BE2C (cell line): ENCODE results near the gene SDHD.

ENCODE experiments used
- DNase-seq: peaks from one replicate; pipeline ENCODE4 v3.0.0-alpha.2; 2020
- H3K27me3 ChIP-seq: fragments of 250-450 bp; sonication (Bioruptor Pico); 2 replicates; pipeline ENCODE4 v1.5.1; 2020; ENCODE audit warnings: mild to moderate bottlenecking
- H3K36me3 ChIP-seq: fragments of 250-450 bp; sonication (Bioruptor Pico); 2 replicates; pipeline ENCODE4 v1.5.1; 2020; ENCODE audit warnings: mild to moderate bottlenecking
- H3K4me1 ChIP-seq: fragments of 250-450 bp; sonication (Bioruptor Pico); 2 replicates; pipeline ENCODE4 v1.5.1; 2020
- H3K4me3 ChIP-seq: 2 replicates; pipeline ENCODE4 v1.5.1; 2011; ENCODE audit warnings: low read depth, low read length
- H3K9me3 ChIP-seq: fragments of 250-450 bp; sonication (Bioruptor Pico); 2 replicates; pipeline ENCODE4 v1.5.1; 2020
- TF ChIP-seq, protein P1 (sequence below): IDR thresholded peaks from 2 replicates; pipeline ENCODE4 v1.5.1; 2012; ENCODE audit warnings: mild to moderate bottlenecking, low read depth, low read length

SDHD gene

DNA sequence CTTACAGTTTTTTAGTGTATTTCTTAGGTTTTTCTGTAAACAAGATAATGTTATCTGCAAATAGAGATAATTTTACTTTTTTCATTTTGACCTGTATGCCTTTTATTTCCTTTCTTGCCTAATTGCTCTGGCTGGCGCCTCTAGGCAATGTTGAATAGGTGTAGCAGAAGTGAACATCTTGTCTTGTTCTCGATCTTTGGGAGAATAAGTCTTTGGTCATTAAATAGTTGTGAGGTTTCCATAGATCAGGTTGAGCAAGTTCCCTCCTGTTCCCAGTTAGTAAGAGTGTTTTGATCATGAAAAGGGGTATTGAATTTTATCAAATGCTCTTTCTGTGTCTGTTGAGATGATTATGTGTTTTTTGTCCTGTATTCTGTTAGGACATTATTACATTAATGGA is 36.9 kb upstream of the SDHD start:
- no peaks in the 10 kb centered on the region for H3K9me3 ChIP-seq
- no peaks in the 10 kb centered on the region for H3K27me3 ChIP-seq
- H3K4me3 ChIP-seq, result no peak overlapping the region
- no peaks in the 10 kb centered on the region for H3K4me1 ChIP-seq
- TF ChIP-seq, protein P1, sequence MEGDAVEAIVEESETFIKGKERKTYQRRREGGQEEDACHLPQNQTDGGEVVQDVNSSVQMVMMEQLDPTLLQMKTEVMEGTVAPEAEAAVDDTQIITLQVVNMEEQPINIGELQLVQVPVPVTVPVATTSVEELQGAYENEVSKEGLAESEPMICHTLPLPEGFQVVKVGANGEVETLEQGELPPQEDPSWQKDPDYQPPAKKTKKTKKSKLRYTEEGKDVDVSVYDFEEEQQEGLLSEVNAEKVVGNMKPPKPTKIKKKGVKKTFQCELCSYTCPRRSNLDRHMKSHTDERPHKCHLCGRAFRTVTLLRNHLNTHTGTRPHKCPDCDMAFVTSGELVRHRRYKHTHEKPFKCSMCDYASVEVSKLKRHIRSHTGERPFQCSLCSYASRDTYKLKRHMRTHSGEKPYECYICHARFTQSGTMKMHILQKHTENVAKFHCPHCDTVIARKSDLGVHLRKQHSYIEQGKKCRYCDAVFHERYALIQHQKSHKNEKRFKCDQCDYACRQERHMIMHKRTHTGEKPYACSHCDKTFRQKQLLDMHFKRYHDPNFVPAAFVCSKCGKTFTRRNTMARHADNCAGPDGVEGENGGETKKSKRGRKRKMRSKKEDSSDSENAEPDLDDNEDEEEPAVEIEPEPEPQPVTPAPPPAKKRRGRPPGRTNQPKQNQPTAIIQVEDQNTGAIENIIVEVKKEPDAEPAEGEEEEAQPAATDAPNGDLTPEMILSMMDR, result no peak
- no peak for DNase-seq
- peaks cover 92% of the 10 kb centered on the region for H3K36me3 ChIP-seq

DNA sequence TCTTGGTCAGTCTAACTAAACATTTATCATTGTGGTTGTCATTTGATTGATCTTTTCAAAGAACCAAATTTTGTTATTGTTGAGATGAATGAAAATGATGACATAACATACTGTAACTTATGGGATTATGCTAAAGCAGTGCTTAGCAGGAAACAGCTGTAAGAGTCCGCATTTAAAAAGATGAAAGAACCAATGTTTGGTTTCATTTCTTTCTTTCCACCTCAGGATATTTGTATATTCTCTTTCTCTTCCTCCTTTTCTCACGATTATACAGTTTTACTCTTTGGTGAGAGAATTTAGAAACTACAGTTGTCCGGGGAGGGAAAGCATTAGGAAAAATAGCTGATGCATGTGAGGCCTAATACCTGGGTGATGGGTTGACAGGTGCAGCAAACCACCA is 36.0 kb upstream of the SDHD start:
- Histone ChIP-seq H3K4me1 (no peaks in the 10 kb centered on the region), H3K9me3 (no peaks in the 10 kb centered on the region), H3K36me3 (peaks cover 84% of the 10 kb centered on the region), H3K27me3 (no peaks in the 10 kb centered on the region), H3K4me3 (no peak overlapping the region)
- TF ChIP-seq, protein P1, result no peak
- no peak for DNase-seq

DNA sequence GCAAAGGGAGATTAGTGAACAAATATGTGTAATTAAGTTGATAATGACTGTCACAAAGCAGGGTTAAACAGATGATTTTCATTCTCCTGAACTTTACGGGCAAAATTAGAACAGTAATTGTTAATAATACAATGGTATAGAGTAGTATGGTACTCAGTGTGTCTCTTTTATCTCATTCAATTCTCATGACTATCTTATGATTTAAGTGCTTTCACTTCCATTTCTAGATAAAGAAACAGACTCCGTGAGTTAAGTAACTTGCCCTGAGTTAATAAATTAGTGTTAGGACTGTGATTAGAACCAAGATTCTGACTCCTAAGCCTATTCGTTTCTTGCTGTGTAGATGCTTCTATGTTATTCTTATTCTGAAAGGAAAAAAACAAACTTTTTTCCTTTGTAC is 34.9 kb upstream of the SDHD start:
- Histone ChIP-seq H3K27me3 (no peaks in the 10 kb centered on the region), H3K4me1 (no peaks in the 10 kb centered on the region), H3K36me3 (peaks cover 73% of the 10 kb centered on the region), H3K9me3 (no peaks in the 10 kb centered on the region), H3K4me3 (no peak overlapping the region)
- DNase-seq, result no peak
- TF ChIP-seq, protein P1, result no peak

DNA sequence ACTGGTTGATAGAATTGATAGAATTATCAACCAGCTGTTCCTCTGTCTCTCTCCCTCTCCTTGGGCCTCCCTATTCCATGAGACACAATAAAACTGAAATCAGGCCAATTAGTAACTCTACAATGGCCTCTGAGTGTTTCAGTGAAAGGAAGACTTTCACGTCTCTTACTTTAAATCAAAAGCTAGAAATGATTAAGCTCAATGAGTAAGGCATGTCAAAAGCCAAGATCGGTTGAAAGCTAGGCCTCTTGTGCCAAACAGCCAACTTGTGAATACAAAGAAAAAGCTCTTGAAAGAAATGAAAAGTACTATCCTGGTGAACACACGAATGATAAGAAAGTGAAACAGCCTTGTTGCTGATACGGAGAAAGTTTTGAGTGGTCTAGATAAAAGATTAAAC is 29.5 kb upstream of the SDHD start:
- no peaks in the 10 kb centered on the region for H3K9me3 ChIP-seq
- no peaks in the 10 kb centered on the region for H3K4me1 ChIP-seq
- no peak overlapping the region for H3K4me3 ChIP-seq
- TF ChIP-seq, protein P1, result no peak
- no peaks in the 10 kb centered on the region for H3K27me3 ChIP-seq
- no peak for DNase-seq
- peaks cover 58% of the 10 kb centered on the region for H3K36me3 ChIP-seq

DNA sequence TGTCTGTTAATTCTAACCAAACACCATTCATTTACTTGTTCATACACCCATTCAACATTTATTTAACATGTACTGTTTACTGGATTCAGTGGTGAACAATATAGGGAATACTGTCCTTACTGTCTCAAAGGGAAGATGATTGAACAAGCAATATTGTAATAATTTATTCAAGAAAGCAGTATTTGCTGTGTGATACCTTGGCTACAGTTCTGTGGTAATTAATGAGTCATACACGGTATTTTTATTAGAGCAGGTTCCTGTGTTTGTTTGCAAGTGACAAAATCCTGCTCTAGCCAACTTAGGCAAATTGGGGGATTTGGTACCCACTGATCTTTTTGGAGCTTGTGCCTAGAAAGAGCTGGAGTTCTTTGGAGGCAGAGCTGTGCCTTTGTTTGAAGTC is 28.6 kb upstream of the SDHD start:
- H3K4me1 ChIP-seq, result no peaks in the 10 kb centered on the region
- TF ChIP-seq, protein P1, result no peak
- H3K9me3 ChIP-seq, result no peaks in the 10 kb centered on the region
- DNase-seq, result no peak
- no peak overlapping the region for H3K4me3 ChIP-seq
- H3K27me3 ChIP-seq, result no peaks in the 10 kb centered on the region
- H3K36me3 ChIP-seq, result peaks cover 58% of the 10 kb centered on the region

DNA sequence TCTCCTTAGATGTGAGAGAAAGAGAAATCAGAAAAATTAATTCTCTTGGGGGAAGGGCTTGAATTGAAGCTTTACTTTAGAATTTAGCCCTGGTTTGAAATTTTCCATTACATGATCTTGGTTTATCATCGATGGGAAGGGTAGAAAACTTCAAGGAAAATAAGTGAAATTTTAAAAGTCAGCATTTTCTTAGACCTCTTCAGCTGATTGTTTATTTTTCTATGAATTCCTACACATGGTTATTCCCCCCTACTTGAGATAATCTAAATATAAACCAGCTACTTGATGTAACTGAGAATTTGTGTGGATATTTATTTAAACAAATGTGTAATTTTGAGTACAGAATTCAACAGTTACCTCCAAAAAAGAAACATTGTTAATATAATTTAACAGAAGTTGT is 23.8 kb upstream of the SDHD start:
- Histone ChIP-seq H3K36me3 (peaks cover 36% of the 10 kb centered on the region), H3K9me3 (no peaks in the 10 kb centered on the region), H3K4me1 (no peaks in the 10 kb centered on the region), H3K4me3 (no peak overlapping the region), H3K27me3 (no peaks in the 10 kb centered on the region)
- DNase-seq, result no peak
- TF ChIP-seq, protein P1, result no peak
